ENCODE measurements around the gene NDUFA8. TPM values are rescaled to one million over a fixed set of nuclear protein-coding genes. Genes with fewer than 3 reads are reported as not detected.

Gene NDUFA8
- total and polyA plus RNA-seq, 2 experiments from 2014 or later, result 36.6 to 144 TPM

DNA sequence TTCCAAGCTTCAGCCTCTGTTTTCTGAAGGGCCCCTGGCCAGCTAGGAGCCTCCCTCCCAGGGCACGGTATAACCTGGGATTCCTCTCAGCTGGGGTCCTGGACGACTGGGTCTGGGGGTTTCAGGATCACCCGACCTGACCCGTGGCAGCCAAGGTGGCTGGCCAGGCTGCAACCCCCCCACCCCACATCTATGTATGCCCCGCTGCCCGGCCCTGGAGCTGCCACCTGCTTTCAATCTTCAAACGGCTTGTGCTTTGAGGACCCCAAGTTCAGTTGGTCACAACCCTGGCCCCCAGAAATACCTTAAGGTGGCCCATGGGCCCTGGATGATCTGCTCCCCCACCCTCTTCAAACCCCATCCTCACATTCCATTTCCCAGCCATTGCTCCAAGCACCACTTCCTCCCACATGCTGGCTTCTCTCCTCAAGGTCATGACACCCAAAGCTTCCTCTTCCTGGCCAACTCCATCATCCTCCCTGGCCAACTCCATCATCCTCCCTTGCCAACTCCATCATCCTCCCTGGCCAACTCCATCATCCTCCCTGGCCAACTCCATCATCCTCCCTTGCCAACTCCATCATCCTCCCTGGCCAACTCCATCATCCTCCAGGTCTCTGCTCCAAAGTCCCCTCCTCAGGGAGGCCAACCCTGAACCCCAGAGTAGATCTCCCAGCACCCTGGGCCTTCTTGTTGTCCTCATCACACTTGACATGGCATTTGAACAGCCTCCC, 49.3 kb downstream of the NDUFA8 start:
- Mint-ChIP-seq H3K27ac (no peak overlapping the region), H3K9me3 (no peaks in the 10 kb centered on the region), H3K27me3 (ENCODE audit: insufficient read depth, low read depth, poor library complexity) (peaks cover 18% of the 10 kb centered on the region), H3K4me1 (peaks cover 32% of the 10 kb centered on the region), H3K36me3 (ENCODE audit: low read depth) (no peaks in the 10 kb centered on the region), H3K4me3 (no peak overlapping the region)
- Histone ChIP-seq H3K4me1 (ENCODE audit: insufficient read depth) (no peaks in the 10 kb centered on the region), H3K9me2 (ENCODE audit: insufficient read depth) (0 out of 2 replicates have a peak, but pooled peaks cover 3% of the 10 kb centered on the region), H3K4me3 (no peak overlapping the region), H3K27ac (ENCODE audit: low read depth) (no peak overlapping the region), H3K79me2 (replicated peaks; ENCODE audit: insufficient read depth) (no peaks in the 10 kb centered on the region), H3K36me3 (ENCODE audit: insufficient read depth) (no peaks in the 10 kb centered on the region), H3K4me2 (no peak overlapping the region), H4K20me1 (replicated peaks; ENCODE audit: insufficient read depth) (no peaks in the 10 kb centered on the region), H2AFZ (no peak overlapping the region), H3F3A (replicated peaks; ENCODE audit: low read depth) (no peaks in the 10 kb centered on the region), H3K27me3 (ENCODE audit: insufficient read depth) (no peaks in the 10 kb centered on the region)
- no peak for DNase-seq (ENCODE audit: low spot score)
- TF ChIP-seq, protein P1, sequence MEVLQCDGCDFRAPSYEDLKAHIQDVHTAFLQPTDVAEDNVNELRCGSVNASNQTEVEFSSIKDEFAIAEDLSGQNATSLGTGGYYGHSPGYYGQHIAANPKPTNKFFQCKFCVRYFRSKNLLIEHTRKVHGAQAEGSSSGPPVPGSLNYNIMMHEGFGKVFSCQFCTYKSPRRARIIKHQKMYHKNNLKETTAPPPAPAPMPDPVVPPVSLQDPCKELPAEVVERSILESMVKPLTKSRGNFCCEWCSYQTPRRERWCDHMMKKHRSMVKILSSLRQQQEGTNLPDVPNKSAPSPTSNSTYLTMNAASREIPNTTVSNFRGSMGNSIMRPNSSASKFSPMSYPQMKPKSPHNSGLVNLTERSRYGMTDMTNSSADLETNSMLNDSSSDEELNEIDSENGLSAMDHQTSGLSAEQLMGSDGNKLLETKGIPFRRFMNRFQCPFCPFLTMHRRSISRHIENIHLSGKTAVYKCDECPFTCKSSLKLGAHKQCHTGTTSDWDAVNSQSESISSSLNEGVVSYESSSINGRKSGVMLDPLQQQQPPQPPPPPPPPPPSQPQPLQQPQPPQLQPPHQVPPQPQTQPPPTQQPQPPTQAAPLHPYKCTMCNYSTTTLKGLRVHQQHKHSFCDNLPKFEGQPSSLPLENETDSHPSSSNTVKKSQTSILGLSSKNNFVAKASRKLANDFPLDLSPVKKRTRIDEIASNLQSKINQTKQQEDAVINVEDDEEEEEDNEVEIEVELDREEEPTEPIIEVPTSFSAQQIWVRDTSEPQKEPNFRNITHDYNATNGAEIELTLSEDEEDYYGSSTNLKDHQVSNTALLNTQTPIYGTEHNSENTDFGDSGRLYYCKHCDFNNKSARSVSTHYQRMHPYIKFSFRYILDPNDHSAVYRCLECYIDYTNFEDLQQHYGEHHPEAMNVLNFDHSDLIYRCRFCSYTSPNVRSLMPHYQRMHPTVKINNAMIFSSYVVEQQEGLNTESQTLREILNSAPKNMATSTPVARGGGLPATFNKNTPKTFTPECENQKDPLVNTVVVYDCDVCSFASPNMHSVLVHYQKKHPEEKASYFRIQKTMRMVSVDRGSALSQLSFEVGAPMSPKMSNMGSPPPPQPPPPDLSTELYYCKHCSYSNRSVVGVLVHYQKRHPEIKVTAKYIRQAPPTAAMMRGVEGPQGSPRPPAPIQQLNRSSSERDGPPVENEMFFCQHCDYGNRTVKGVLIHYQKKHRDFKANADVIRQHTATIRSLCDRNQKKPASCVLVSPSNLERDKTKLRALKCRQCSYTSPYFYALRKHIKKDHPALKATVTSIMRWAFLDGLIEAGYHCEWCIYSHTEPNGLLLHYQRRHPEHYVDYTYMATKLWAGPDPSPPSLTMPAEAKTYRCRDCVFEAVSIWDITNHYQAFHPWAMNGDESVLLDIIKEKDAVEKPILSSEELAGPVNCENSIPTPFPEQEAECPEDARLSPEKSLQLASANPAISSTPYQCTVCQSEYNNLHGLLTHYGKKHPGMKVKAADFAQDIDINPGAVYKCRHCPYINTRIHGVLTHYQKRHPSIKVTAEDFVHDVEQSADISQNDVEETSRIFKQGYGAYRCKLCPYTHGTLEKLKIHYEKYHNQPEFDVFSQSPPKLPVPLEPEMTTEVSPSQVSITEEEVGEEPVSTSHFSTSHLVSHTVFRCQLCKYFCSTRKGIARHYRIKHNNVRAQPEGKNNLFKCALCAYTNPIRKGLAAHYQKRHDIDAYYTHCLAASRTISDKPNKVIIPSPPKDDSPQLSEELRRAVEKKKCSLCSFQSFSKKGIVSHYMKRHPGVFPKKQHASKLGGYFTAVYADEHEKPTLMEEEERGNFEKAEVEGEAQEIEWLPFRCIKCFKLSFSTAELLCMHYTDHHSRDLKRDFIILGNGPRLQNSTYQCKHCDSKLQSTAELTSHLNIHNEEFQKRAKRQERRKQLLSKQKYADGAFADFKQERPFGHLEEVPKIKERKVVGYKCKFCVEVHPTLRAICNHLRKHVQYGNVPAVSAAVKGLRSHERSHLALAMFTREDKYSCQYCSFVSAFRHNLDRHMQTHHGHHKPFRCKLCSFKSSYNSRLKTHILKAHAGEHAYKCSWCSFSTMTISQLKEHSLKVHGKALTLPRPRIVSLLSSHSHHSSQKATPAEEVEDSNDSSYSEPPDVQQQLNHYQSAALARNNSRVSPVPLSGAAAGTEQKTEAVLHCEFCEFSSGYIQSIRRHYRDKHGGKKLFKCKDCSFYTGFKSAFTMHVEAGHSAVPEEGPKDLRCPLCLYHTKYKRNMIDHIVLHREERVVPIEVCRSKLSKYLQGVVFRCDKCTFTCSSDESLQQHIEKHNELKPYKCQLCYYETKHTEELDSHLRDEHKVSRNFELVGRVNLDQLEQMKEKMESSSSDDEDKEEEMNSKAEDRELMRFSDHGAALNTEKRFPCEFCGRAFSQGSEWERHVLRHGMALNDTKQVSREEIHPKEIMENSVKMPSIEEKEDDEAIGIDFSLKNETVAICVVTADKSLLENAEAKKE (CRISPR knock-in tag; IDR thresholded peaks at IDR 0.05), result no peak
- TF ChIP-seq ZNF114 (CRISPR knock-in tag; IDR thresholded peaks at IDR 0.05) (no peak), NANOG (IDR thresholded peaks at IDR 0.05; ENCODE audit: borderline replicate concordance) (no peak), JUNB (IDR thresholded peaks at IDR 0.05; ENCODE audit: unreplicated experiment) (no peak), CREB1 (CRISPR knock-in tag; IDR thresholded peaks at IDR 0.05; ENCODE audit: low read depth) (no peak), EZH2 (IDR thresholded peaks at IDR 0.05; ENCODE audit: low read depth, unreplicated experiment) (no peak), STAT1 (IDR thresholded peaks at IDR 0.05; ENCODE audit: unreplicated experiment) (no peak), EZH2phosphoT487 (IDR thresholded peaks at IDR 0.05; ENCODE audit: unreplicated experiment) (no peak), POLR2AphosphoS5 (IDR thresholded peaks at IDR 0.05; ENCODE audit: low read depth) (no peak)
- TF ChIP-seq, protein P2, sequence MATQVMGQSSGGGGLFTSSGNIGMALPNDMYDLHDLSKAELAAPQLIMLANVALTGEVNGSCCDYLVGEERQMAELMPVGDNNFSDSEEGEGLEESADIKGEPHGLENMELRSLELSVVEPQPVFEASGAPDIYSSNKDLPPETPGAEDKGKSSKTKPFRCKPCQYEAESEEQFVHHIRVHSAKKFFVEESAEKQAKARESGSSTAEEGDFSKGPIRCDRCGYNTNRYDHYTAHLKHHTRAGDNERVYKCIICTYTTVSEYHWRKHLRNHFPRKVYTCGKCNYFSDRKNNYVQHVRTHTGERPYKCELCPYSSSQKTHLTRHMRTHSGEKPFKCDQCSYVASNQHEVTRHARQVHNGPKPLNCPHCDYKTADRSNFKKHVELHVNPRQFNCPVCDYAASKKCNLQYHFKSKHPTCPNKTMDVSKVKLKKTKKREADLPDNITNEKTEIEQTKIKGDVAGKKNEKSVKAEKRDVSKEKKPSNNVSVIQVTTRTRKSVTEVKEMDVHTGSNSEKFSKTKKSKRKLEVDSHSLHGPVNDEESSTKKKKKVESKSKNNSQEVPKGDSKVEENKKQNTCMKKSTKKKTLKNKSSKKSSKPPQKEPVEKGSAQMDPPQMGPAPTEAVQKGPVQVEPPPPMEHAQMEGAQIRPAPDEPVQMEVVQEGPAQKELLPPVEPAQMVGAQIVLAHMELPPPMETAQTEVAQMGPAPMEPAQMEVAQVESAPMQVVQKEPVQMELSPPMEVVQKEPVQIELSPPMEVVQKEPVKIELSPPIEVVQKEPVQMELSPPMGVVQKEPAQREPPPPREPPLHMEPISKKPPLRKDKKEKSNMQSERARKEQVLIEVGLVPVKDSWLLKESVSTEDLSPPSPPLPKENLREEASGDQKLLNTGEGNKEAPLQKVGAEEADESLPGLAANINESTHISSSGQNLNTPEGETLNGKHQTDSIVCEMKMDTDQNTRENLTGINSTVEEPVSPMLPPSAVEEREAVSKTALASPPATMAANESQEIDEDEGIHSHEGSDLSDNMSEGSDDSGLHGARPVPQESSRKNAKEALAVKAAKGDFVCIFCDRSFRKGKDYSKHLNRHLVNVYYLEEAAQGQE (IDR thresholded peaks at IDR 0.05; ENCODE audit: unreplicated experiment), result no peak
- TF ChIP-seq, protein P3, sequence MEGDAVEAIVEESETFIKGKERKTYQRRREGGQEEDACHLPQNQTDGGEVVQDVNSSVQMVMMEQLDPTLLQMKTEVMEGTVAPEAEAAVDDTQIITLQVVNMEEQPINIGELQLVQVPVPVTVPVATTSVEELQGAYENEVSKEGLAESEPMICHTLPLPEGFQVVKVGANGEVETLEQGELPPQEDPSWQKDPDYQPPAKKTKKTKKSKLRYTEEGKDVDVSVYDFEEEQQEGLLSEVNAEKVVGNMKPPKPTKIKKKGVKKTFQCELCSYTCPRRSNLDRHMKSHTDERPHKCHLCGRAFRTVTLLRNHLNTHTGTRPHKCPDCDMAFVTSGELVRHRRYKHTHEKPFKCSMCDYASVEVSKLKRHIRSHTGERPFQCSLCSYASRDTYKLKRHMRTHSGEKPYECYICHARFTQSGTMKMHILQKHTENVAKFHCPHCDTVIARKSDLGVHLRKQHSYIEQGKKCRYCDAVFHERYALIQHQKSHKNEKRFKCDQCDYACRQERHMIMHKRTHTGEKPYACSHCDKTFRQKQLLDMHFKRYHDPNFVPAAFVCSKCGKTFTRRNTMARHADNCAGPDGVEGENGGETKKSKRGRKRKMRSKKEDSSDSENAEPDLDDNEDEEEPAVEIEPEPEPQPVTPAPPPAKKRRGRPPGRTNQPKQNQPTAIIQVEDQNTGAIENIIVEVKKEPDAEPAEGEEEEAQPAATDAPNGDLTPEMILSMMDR (conservative IDR thresholded peaks at IDR 0.05; ENCODE audit: low read depth in 2 of 2), result no peak
- TF ChIP-seq, protein P4, sequence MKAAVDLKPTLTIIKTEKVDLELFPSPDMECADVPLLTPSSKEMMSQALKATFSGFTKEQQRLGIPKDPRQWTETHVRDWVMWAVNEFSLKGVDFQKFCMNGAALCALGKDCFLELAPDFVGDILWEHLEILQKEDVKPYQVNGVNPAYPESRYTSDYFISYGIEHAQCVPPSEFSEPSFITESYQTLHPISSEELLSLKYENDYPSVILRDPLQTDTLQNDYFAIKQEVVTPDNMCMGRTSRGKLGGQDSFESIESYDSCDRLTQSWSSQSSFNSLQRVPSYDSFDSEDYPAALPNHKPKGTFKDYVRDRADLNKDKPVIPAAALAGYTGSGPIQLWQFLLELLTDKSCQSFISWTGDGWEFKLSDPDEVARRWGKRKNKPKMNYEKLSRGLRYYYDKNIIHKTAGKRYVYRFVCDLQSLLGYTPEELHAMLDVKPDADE (IDR thresholded peaks at IDR 0.05), result no peak
- ATAC-seq, result no peak

All from GM23338 (cell line).